Prostate gland (tissue), 2 donors: Measurements from ENCODE around the gene BUD23.

Source experiments
- POLR2A ChIP-seq: fragments of 450-650 bp; IDR thresholded peaks from one replicate; pipeline ENCODE4 v1.6.1; 2016; ENCODE audit warnings: antibody characterized with exemption, mild to moderate bottlenecking
- POLR2AphosphoS5 ChIP-seq: sonication (generic); formaldehyde crosslinking; IDR thresholded peaks from one replicate; pipeline ENCODE4 v1.6.1; 2017; ENCODE audit warnings: antibody characterized with exemption
- TF ChIP-seq, protein P1 (sequence below), 4 experiments: fragments of 200-600 bp in 2 of 4; fragments of 450-650 bp in 2 of 4; sonication (generic) in 2 of 4; IDR thresholded peaks; 1 replicate in 3 of 4; 2 replicates in 1 of 4; pipeline ENCODE4 v1.5.1; 2016 to 2019; ENCODE audit warnings: antibody characterized with exemption in 4 of 4, mild to moderate bottlenecking in 2 of 4, moderate library complexity in 2 of 4

GRCh38 chr7:73712773-73713172 lies 29.4 kb downstream of the BUD23 start:
- TF ChIP-seq POLR2A, result no peak
- TF ChIP-seq, protein P1, sequence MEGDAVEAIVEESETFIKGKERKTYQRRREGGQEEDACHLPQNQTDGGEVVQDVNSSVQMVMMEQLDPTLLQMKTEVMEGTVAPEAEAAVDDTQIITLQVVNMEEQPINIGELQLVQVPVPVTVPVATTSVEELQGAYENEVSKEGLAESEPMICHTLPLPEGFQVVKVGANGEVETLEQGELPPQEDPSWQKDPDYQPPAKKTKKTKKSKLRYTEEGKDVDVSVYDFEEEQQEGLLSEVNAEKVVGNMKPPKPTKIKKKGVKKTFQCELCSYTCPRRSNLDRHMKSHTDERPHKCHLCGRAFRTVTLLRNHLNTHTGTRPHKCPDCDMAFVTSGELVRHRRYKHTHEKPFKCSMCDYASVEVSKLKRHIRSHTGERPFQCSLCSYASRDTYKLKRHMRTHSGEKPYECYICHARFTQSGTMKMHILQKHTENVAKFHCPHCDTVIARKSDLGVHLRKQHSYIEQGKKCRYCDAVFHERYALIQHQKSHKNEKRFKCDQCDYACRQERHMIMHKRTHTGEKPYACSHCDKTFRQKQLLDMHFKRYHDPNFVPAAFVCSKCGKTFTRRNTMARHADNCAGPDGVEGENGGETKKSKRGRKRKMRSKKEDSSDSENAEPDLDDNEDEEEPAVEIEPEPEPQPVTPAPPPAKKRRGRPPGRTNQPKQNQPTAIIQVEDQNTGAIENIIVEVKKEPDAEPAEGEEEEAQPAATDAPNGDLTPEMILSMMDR (IDR thresholded peaks at IDR 0.05), result no peak
- TF ChIP-seq POLR2AphosphoS5, result no peak
